Measurements from ENCODE around the gene HSPA4.
"Not testable (repeated sequence)": the region's sequence is repeated elsewhere in the genome, so short reads cannot be mapped to it uniquely, and the experiment has no call there.

The HSPA4 gene

DNA sequence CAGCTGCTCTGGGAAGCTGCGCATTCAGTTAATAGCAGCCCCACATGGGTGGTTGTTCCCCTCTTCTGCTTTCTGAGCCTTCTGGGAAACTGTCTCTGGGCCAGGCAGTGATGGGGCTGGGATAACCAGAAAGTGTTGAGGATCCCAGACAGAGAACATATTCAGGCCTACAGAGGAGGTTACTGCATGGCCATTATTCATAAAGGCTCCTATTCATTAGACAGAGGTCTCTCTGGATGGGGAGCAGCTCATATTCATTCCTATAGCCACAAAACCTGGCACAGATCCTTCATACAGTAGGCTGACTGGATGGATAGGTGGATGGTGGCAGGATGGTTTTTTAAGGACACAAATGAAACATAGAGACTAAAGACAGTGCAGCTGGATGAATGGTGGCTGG is 76.3 kb downstream of the HSPA4 start:
- DNase-seq: no peak

DNA sequence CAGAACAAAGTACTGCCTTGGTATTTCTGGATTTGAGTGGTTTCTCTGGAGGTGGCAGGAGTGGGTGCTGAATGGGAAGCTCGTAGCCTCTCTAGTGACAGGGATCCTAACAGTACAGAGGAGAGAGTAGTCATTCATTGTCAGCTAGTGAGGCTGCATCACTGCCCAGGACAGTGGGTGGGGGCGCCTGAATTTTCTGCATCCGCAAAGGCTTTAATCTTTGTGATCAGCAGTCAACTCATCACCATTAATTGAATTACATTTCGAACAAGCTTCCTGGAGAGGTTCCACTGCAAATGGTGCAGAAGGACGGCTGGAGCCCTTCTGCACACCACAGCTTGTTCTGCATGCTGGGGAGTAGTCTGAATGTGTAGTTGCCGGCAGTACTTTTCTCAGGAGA is 77.5 kb downstream of the HSPA4 start:
- DNase-seq: no peak

DNA sequence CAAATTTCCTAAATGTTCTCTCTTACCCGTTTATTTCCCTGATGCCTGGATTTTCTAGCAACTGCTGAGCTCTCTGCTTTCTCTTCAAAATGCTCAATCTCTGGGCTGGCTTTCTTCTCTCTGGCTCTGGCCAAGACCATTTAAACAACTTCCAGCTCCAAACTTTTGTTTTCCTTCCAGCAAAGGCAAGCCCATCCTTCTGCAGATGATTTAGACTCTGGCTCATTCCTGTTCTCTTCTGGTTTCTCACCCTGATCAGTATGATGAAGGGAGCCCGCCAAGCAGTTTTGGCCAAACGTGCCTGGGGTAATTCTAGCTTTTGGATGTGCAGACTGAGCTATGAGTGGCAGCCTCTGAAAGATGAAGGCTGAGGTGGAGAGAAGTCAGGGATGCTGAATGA is 78.1 kb downstream of the HSPA4 start:
- no peak for DNase-seq

DNA sequence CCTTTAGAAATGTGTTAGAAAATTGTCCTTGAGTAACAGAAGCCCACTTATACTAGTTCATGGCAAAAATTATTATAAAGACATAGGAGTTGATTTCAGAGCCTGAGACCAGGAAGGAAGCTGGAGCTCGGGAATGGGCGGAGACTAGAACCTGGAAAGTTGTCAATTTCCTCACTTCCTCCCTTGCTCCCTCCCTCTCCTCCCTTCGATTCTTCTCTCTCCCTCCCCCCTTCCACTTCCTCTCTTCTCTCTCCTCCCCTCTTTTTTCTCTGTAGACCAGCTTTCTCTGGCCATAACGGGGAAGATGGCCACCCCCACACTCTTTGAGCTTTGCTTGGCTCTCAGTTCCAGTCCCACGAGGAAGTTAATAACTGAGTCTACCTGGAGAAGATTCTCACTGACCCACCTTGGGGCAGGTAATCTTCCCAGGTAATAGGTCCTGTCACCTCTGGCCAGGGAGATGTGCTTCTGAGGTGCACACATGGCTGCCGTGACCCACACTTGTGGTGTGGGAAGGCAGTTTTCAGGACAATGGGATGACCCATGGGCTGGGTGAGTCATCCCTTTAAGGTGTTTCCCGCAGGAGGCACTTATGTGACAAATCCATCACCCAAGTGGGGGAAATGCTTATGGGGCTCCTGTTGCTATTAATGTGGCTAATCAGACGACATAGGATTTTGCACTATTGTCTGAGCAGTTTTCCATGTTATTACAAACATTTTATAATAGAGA is 78.7 kb downstream of the HSPA4 start:
- DNase-seq: no peak

DNA sequence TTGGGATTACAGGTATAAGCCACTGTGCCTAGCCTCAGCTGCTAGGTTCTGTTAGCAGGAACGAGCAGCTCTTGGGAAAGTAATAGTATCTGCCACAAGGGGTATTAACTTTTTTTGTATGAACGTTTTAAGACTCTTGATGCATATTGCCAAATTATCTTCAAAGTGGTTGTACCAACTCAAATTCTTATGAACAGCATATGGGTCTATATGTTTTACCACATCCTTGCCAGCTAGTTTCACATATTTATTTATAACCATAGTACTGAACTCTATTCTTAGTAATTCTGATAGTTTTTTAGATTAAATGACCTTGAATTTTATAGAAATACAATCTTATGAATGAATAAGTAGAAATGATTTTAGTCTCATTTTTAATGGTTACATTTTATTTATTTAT is 80.9 kb downstream of the HSPA4 start:
- DNase-seq: no peak

DNA sequence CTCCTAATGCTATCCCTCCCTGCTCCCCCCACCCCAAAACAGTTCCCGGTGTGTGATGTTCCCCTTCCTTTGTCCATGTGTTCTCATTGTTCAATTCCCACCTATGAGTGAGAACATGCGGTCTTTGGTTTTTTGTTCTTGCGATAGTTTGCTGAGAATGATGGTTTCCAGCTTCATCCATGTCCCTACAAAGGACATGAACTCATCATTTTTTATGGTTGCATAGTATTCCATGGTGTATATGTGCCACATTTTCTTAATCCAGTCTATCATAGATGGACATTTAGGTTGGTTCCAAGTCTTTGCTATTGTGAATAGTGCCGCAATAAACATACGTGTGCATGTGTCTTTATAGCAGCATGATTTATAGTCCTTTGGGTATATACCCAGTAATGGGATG is 81.4 kb downstream of the HSPA4 start:
- not testable (repeated sequence) for DNase-seq

DNA sequence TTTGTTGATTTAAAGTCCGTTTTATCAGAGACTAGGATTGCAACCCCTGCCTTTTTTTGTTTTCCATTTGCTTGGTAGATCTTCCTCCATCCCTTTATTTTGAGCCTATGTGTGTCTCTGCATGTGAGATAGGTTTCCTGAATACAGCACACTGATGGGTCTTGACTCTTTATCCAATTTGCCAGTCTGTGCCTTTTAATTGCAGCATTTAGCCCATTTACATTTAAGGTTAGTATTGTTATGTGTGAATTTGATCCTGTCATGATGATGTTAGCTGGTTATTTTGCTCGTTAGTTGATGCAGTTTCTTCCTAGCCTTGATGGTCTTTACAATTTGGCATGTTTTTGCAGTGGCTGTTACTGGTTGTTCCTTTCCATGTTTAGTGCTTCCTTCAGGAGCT is 85.1 kb downstream of the HSPA4 start:
- DNase-seq: not testable (repeated sequence)

DNA sequence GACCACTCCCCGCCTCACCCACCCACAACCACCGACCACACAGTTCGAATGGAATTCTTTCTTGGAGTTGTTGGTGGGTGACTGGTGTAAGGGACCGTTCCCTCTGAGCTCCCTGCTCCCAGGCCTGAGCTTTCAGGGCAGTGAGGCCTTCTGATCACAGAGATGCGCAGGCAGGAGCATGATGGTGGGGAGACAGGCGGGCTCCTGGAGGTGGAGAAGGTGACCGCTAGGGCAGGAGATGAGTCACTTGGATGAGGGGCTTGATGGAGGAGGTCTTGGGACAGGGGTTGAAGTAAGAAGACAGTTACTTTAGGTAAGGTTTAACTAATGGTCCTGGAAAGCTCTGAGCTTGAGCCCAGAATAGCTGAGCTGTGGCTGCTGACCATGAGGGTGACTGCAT is 88.5 kb downstream of the HSPA4 start:
- no peak for DNase-seq

DNA sequence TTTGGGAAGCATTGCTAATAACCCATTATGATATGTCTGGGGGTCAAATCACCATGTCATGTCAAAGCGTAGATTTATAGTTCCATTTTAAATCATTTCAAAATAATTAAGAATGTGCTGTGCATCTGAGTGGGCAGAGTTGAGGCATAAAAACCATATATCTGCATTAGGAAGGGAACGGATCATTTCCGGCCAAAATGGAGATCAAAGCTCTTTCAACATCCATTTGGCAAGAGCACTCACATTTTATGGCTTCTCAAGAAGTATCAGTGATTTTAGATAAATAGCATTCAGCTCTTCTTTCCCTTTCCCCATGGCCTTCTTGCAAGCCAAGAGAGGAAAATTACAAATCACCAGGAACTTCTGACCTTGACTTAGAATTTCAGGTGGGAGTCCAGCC is 89.9 kb downstream of the HSPA4 start:
- DNase-seq: no peak

DNA sequence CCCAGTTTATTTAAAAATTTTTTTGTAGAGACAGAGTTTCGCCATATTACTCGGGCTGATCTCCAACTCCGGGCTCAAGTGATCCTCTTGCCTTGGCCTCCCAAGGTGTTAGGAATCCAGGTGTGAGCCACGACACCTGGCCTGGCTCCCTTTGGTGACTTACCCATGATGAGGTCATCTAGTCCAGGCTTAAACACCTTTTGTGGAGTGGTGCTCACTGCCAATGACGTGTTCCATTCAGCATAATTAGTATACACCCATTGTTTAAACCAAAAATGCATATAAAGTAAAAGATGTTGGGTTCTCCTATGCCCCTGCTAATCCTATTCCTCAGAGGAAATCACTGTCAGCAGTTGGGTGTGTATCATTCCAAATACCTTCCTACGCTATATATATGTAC is 91.0 kb downstream of the HSPA4 start:
- no peak for DNase-seq

DNA sequence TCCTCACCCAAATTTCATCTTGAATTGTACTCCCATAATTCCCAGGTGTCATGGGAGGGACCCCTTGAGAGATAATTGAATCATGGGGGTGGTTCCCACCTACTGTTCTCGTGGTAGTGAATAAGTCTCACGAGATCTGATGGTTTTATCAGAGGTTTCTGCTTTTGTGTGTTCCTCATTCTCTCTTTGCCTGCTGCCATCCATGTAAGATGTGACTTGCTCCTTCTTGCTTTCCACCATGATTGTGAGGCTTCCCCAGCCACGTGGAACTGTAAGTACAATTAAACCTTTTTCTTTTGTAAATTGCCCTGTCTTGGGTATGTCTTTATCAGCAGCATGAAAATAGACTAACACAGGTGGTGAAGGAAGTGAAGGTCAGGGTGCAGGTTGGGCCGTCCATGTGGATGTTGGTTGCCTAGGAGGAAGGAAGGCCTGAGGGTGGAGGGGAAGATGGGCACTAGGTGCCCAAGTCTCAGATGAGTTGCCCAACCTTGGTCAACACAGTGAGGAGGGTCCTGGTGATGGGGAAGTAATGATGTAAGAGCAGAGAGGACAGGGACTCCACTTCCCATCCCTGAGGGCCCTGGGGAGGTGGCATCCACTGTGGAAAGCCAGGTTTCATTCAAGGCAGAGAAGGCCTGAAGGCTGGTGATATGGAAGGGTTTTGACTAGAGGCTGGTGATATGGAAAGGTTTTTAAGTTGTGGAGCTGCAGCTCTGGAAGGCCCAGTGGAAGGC is 92.6 kb downstream of the HSPA4 start:
- DNase-seq: no peak

DNA sequence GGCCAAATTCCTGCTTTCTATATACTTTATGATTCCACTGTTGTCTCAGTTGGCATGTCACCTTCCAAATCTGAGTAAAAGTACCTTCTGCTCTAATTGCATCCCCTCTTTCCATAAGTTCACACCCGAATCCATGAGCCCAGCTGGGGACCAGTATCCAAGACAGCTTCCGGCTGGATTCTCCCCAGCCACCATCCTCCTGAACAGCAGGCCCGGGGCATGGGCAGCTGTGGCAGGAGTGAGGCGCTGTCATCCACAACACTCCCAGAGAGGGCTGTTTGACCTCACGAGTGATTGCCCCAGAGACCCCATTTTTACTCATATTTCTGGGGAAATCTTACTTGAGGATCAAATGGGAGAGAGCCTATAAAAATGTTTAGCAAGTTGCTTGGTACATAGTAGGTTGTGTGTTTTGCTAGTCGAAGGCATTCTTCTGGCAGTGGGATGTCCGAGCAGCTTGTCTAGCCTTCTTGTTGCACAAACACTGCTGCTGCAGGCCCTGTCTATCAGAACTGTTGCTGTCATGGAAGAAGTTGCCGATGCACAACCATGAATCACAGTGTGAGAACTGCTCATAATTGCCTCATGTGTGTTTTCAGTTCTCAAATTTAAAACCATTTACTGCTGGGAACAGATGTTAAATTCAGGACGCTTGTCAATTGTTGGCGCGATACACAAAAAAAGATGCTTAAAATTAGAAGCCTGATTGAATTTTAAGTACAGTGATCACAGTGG is 93.8 kb downstream of the HSPA4 start:
- no peak for DNase-seq

DNA sequence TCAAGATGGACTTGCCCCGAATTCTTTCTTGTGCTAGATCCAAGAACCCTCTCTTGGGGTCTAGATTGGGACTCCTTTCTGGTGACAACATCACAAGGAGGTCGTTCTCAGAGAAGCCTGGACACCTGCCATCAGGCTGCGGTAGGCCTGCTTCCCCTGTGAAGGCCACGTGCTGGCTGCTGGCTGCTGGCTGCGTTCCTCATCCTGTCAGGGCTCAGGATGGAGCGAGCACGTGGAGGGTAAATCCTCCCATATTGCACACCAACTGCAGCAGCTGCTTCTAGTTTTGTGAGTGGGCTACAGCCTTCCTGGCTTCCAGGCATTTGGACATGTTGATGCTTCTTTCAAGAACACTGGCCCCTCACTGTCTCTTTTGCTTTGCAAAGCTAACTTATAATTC is 95.6 kb downstream of the HSPA4 start:
- peak; percentile 63 for DNase-seq

DNA sequence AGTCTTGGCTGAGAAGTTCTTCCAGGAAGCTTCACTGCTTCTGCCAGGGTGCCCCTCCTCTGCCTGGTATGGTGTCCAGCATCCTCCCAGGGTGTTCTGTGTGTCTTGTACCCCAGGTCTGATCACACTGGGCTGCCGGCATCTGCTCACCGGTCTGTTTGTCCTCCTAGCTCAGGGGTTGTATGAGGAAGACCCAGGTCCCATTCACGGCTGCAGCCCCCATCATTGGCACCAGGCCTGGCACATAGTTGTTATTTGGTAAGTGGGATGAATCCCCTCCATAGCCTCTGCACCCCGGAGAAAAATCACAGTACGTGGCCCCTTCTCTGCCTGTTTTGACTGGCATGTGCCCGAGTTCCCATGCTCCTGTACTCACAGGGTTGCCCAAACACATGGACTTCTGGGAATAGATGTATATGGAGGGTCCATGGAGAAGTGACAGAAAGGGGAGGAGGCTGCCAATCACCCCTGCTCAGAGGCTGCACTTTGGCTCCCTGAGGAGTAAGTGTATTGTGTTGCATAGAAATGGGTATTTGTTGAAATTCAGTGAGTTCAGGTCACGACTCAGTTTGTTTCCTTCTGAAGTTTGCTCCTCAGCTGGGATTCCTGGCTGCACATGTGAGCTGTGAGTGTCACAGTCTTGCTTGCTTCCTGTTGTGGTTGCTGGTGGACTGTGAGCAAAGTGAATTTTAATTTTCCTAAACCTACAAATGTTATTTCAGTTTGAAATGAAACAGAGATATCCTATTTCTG is 96.2 kb downstream of the HSPA4 start:
- no peak for DNase-seq

DNA sequence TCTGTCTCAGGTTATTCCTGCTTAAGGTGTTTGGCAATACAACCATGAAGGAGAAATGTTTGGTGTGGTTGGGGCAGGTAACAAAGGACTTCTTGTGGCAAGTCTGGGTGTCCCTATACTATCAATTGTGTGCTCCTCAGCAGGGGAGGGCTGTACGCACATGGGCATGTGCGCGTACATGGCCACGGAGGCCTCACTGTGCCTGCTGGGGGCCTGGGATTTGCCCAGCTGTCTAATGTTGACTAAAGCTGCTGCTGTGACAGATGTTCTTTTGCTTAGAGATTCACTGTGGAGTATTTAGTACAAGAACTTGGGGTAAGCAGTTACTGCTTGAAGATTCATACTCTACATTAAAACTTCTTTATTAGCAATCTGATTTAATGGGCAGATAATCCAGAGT is 97.5 kb downstream of the HSPA4 start:
- no peak for DNase-seq

DNA sequence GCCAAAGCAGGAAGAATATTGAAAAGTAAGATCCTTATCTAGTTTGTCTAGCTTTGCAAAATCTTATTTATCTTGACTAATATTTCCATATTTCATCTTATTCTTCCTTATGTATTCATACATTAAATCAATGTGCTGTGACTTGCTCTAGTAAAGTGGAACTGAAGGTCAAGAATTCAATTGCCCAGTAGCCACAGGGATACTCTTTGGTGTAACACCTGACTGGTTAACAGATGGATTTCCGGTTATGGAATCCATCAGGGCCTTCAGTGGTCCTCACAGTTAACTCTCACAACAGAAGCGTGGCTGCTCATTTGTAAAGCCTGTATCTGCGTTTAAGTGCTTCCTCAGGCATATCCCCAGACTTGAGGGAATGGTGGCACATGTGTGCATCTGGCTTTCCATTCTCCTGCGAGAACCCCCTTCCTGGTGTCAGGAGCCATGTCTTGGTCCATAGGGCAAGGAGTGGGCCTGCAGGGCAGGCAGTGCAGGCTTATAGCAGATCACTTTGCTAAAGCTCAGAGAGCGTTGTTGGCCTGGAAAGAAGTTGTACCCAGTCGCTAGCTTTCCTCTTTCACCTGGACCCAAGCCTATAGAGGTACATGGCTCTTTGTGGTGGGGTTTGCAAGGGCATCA is 99.2 kb downstream of the HSPA4 start:
- no peak for DNase-seq

DNA sequence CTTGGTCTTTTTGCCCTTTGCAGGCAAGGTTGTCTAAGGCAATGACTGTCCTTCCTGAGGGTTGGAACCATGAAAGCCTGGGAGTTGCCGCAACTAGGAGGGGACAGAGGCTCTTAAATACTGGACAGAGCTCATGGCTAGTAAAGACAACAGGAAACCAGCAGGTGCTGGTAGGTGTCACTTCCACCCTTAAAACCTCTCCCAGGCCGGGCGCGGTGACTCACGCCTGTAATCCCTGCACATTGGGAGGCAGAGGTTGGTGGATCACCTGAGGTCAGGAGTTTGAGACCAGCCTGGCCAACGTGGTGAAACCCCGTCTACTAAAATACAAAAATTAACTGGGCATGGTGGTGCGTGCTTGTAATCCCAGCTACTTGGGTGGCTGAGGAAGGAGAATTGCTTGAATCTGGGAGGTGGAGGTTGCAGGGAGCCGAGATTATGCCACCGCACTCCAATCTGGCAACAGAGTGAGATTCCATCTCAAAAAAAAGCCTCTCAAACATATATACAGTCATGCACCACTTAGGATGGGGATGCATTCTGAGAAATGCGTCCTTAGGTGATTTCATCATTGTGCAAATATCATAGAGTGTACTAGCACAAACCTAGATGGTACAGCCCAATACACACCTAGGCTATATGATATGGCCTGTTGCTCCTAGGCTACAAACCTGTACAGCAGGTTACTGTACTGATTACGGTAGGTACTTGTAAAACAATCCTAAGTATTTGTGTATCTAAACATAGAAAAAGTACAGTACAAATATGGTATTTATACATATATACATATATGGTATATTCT is 102.7 kb downstream of the HSPA4 start:
- DNase-seq: no peak

DNA sequence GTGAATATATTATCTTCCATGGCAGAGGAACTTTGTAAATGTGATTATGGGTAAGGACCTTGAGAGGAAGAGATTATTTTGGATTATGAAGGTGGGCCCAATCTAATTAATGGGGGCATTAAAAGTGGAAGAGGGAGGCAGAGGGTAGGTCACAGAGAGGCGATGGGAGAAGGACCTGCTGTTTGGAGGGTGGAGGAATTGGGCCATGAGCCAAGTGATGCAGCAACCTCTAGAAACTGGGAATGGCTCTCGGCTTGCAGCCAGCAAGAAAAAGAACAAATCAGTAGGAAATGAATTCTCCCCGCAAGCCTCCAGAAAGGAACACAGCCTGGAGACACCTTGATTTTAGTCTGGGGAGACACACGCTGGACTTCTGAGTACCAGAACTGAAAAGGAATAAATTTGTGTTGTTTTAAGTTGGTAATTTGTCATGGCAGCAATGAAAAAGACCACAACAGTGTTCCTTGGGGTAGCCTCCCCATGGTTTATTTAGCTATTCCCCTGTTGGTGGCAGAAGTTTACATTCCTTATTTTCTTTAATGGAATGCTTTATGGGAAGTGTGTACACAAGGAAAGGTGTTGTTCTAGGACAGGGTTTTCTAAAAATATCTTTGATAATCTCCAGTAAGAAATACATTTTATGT is 103.6 kb downstream of the HSPA4 start:
- DNase-seq: no peak

Data from right forelimb (tissue), 1 donor.